Activated CD8-positive, alpha-beta T cell treated with anti-CD3 and anti-CD28 coated beads, Interleukin-2, amount 10 ng/mL, durations not matched to agents 7 days and 5 days (primary cell): ENCODE data around the gene MRPL37. TPM values are rescaled to one million over a fixed set of nuclear protein-coding genes. Genes with fewer than 3 reads are reported as not detected.
"Not testable (repeated sequence)": the region's sequence is repeated elsewhere in the genome, so short reads cannot be mapped to it uniquely, and the experiment has no call there.

Source experiments
- ATAC-seq: fragments of 150-1000 bp; cut with Tn5 transposase; one replicate; pipeline ENCODE4 v1.10.0; 2021; ENCODE audit warnings: moderate library complexity
- CTCF ChIA-PET: fragments of 350-600 bp; sonication (Branson Sonifier 250); formaldehyde crosslinking; loops from one replicate; lab custom pipeline; 2021; ENCODE audit warnings: antibody characterized with exemption; lab: Charles Lee
- POLR2A ChIA-PET: fragments of 350-600 bp; sonication (Branson Sonifier 250); formaldehyde crosslinking; loops from one replicate; lab custom pipeline; 2021; ENCODE audit warnings: antibody characterized with exemption; lab: Charles Lee
- DNase-seq: peaks from one replicate; pipeline ENCODE4 v3.0.0-alpha.2; 2020
- H3K27ac Mint-ChIP-seq: one replicate; pipeline ENCODE4 v1.8.0; 2021; ENCODE audit warnings: mild to moderate bottlenecking, mixed read lengths
- H3K27me3 Mint-ChIP-seq: one replicate; pipeline ENCODE4 v1.8.0; 2021; ENCODE audit warnings: low read depth, mixed read lengths
- H3K36me3 Mint-ChIP-seq: one replicate; pipeline ENCODE4 v1.8.0; 2021; ENCODE audit warnings: low read depth, mixed read lengths
- H3K4me1 Mint-ChIP-seq: one replicate; pipeline ENCODE4 v1.8.0; 2021; ENCODE audit warnings: low read depth, mixed read lengths
- H3K4me3 Mint-ChIP-seq: one replicate; pipeline ENCODE4 v1.8.0; 2021; ENCODE audit warnings: mild to moderate bottlenecking, mixed read lengths
- H3K9me3 Mint-ChIP-seq: one replicate; pipeline ENCODE4 v1.8.0; 2022; ENCODE audit warnings: mixed read lengths; ENCODE audit not compliant: insufficient read depth
- total RNA-seq, 2 experiments: library from RNA; stranded (reverse); gene quantifications; one replicate each; pipeline ENCODE4 v1.2.3, GENCODE V29; 2021

Gene MRPL37
- total RNA-seq, 2 experiments from 2014 or later = 115 TPM

DNA sequence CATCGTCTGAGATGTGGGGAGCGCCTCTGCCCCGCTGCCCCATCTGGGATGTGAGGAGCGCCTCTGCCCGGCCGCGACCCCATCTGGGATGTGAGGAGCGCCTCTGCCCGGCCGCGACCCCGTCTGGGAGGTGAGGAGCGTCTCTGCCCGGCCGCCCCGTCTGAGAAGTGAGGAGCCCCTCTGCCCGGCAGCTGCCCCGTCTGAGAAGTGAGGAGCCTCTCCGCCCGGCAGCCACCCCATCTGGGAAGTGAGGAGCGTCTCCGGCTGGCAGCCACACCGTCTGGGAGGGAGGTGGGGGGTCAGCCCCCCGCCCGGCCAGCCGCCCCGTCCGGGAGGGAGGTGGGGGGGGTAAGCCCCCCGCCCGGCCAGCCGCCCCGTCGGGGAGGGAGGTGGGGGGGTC is 33.2 kb downstream of the MRPL37 start:
- POLR2A ChIA-PET, H3K4me3 Mint-ChIP-seq, H3K9me3 Mint-ChIP-seq, H3K27ac Mint-ChIP-seq, H3K27me3 Mint-ChIP-seq, ATAC-seq, DNase-seq, CTCF ChIA-PET: not testable (repeated sequence)
- Mint-ChIP-seq H3K4me1 (peaks cover 34% of the 10 kb centered on the region), H3K36me3 (peaks cover 40% of the 10 kb centered on the region)

DNA sequence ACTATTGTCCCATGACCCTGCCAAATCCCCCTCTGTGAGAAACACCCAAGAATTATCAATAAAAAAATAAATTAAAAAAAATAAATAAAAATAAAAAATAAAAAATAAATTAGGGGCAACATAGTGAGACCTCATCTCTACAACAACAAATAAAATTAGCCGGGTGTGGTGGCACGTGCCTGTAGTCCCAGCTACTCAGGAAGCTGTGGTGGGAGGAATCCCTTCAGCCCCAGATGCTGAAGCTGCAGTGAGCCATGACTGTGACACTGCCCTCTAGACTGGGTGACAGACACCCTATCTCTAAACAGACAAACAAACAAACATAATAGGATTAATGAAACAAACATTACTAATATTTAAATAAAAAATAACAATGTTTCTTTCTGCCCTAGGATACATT is 34.3 kb downstream of the MRPL37 start:
- Mint-ChIP-seq H3K4me1 (peaks cover 28% of the 10 kb centered on the region), H3K36me3 (peaks cover 43% of the 10 kb centered on the region), H3K9me3 (no peaks in the 10 kb centered on the region), H3K27ac (no peak overlapping the region), H3K4me3 (no peak overlapping the region), H3K27me3 (no peaks in the 10 kb centered on the region)
- ChIA-PET POLR2A (no interaction called here), CTCF (no interaction called here)
- ATAC-seq (no peak), DNase-seq (no peak)

- Mint-ChIP-seq H3K27me3 (no peaks in the 10 kb centered on the region), H3K4me1 (peaks cover 11% of the 10 kb centered on the region), H3K36me3 (peaks cover 33% of the 10 kb centered on the region), H3K27ac (no peak overlapping the region), H3K9me3 (no peaks in the 10 kb centered on the region), H3K4me3 (no peak overlapping the region)
- no peak for DNase-seq
- ChIA-PET CTCF (no interaction called here), POLR2A (no interaction called here)
- ATAC-seq = no peak
Measured at GRCh38 chr1:54237586-54237985, 37.6 kb downstream of the MRPL37 start.

DNA sequence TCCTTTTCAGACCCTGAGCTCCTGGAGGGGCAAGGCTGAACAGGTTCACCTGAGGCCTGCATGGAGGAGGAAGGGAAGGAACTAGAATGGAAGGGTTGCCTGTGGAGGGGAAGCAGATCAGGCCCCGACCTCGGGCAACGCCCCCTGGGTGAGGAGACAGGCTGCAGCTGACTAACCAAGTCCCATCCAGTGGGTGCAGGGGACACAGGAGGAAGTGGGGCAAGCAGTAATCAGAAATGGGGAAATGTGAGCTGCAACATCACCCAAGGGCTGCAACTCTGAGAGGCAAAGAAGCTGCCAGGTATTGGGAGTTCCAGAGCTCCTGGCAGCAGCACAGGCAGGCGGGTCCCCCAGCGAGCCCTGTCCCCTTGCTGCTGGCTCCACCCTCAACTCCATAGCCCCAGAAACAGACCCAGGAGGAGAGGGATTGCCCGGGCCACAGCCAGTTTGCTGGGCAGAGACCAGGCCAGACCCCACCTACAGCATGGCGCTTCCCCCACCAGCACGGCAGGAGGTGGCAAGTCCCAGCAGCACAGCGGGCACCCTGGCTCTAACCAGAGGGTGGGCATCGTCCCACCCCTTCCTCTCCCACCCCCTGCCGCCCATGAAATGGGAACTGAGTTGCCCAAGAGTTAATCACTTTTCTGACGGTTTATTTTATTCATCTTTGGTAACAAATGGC is 38.5 kb downstream of the MRPL37 start:
- no peaks in the 10 kb centered on the region for H3K27me3 Mint-ChIP-seq
- peak overlapping the region; percentile 24 for H3K27ac Mint-ChIP-seq
- peaks cover 15% of the 10 kb centered on the region for H3K4me1 Mint-ChIP-seq
- no peak overlapping the region for H3K4me3 Mint-ChIP-seq
- ChIA-PET CTCF (no interaction called here), POLR2A (no interaction called here)
- ATAC-seq = no peak
- peaks cover 34% of the 10 kb centered on the region for H3K36me3 Mint-ChIP-seq
- no peaks in the 10 kb centered on the region for H3K9me3 Mint-ChIP-seq
- no peak for DNase-seq

DNA sequence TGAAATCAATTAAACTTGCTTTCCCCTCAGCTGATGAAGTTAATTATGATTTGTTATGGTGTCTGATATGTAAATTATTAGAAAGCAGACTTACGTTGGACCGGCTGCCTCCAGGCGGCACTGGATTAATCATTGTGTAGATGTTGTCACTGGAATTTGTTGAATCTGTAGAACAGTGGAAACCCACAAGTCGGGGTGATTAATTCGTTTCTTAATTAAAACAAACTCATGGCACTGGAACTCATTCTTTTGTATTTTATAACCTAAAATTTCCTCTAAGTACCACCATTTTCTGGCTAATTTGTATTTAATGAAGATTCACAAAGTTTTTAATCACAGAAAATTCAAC is 39.0 kb downstream of the MRPL37 start:
- ATAC-seq (no peak), DNase-seq (no peak)
- no peak overlapping the region for H3K4me3 Mint-ChIP-seq
- H3K36me3 Mint-ChIP-seq = peaks cover 36% of the 10 kb centered on the region
- no peaks in the 10 kb centered on the region for H3K27me3 Mint-ChIP-seq
- POLR2A ChIA-PET = no interaction called here
- no peak overlapping the region for H3K27ac Mint-ChIP-seq
- H3K4me1 Mint-ChIP-seq = peaks cover 15% of the 10 kb centered on the region
- H3K9me3 Mint-ChIP-seq = no peaks in the 10 kb centered on the region
- CTCF ChIA-PET = no interaction called here

GRCh38 chr1:54239631-54240031 is 39.7 kb downstream of the MRPL37 start:
- no peak for ATAC-seq
- H3K9me3 Mint-ChIP-seq = no peaks in the 10 kb centered on the region
- ChIA-PET CTCF (no interaction called here), POLR2A (interaction anchor here (0.6 kb wide), 1 partner anchor 337 kb away, joined by 3 read pairs; no protein-coding TSS in a partner anchor)
- no peak overlapping the region for H3K27ac Mint-ChIP-seq
- no peaks in the 10 kb centered on the region for H3K27me3 Mint-ChIP-seq
- H3K4me1 Mint-ChIP-seq = peaks cover 13% of the 10 kb centered on the region
- no peak for DNase-seq
- H3K4me3 Mint-ChIP-seq = no peak overlapping the region
- H3K36me3 Mint-ChIP-seq = peaks cover 37% of the 10 kb centered on the region

DNA sequence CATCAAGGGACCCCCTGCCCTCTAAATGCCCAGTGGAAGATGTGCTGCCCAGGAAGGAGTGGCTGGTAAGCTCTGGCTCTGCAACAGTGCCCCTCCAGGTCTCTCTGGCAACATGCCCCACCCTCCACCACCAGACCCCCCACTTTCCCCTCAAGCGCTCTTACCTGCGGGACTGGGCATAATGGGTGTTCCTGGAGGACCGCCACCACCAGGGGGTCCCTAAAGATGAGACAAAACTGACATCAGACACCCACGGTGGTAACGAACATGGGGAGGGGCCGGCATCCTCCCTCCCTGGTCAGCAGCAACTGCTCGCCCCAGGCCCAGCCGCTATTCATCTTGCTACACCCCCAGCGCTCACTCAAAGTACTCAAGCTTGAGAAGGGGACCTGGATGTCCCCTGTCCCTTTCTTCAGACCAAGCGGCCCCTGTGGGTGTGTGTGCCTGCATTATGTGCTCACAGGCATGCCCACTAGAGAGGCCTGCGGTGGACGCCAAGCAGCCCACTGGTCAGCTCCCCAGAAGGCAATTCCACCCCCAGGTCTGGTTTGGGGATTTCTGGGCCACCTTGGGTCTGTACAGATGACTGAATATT is 40.9 kb downstream of the MRPL37 start:
- ATAC-seq = no peak
- Mint-ChIP-seq H3K4me3 (no peak overlapping the region), H3K27me3 (no peaks in the 10 kb centered on the region), H3K36me3 (peaks cover 35% of the 10 kb centered on the region), H3K9me3 (no peaks in the 10 kb centered on the region), H3K4me1 (peaks cover 8% of the 10 kb centered on the region), H3K27ac (no peak overlapping the region)
- POLR2A ChIA-PET = no interaction called here
- CTCF ChIA-PET = no interaction called here
- no peak for DNase-seq

GRCh38 chr1:54241364-54241763 is 41.4 kb downstream of the MRPL37 start:
- Mint-ChIP-seq H3K4me3 (no peak overlapping the region), H3K27me3 (no peaks in the 10 kb centered on the region), H3K4me1 (peaks cover 8% of the 10 kb centered on the region), H3K27ac (no peak overlapping the region), H3K36me3 (peaks cover 35% of the 10 kb centered on the region), H3K9me3 (no peaks in the 10 kb centered on the region)
- no peak for DNase-seq
- ChIA-PET CTCF (interaction anchor here (1.2 kb wide), 1 partner anchor 14 kb away, joined by 3 read pairs; no protein-coding TSS in a partner anchor), POLR2A (no interaction called here)
- ATAC-seq = no peak

GRCh38 chr1:54243022-54243421 is 43.1 kb downstream of the MRPL37 start:
- ATAC-seq (no peak), DNase-seq (no peak)
- peaks cover 8% of the 10 kb centered on the region for H3K4me1 Mint-ChIP-seq
- H3K36me3 Mint-ChIP-seq = peaks cover 25% of the 10 kb centered on the region
- no peaks in the 10 kb centered on the region for H3K9me3 Mint-ChIP-seq
- no peak overlapping the region for H3K27ac Mint-ChIP-seq
- CTCF ChIA-PET = no interaction called here
- H3K27me3 Mint-ChIP-seq = no peaks in the 10 kb centered on the region
- POLR2A ChIA-PET = no interaction called here
- no peak overlapping the region for H3K4me3 Mint-ChIP-seq

- Mint-ChIP-seq H3K27me3 (no peaks in the 10 kb centered on the region), H3K9me3 (no peaks in the 10 kb centered on the region), H3K4me1 (peaks cover 7% of the 10 kb centered on the region), H3K4me3 (no peak overlapping the region), H3K27ac (peak overlapping the region; percentile 1), H3K36me3 (peaks cover 19% of the 10 kb centered on the region)
- ATAC-seq (no peak), DNase-seq (no peak)
- ChIA-PET POLR2A (no interaction called here), CTCF (no interaction called here)
Measured at GRCh38 chr1:54244655-54245054, 44.7 kb downstream of the MRPL37 start.

DNA sequence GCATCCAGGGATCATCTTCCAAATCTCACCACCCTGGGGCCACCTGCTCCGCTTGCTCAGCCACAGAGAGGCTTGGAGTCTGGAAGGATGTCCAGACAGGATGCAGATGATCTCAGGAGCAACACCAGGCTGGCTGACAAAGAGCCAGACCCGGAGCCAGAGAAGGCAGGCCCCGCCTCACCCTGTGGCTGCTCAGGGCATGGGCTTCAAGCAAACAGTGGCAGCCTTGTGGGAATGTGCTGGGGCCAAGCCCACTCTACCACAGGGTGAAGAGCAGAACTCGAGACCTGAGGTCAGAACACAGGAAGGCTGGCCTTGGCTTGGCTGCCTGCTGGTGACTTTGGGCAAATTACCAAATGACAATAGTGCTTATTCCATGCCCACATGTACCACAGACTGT is 45.5 kb downstream of the MRPL37 start:
- H3K27ac Mint-ChIP-seq = peak overlapping the region; percentile 57
- CTCF ChIA-PET = no interaction called here
- no peaks in the 10 kb centered on the region for H3K9me3 Mint-ChIP-seq
- peaks cover 24% of the 10 kb centered on the region for H3K36me3 Mint-ChIP-seq
- H3K4me1 Mint-ChIP-seq = peaks cover 13% of the 10 kb centered on the region
- no peaks in the 10 kb centered on the region for H3K27me3 Mint-ChIP-seq
- ATAC-seq (no peak), DNase-seq (no peak)
- POLR2A ChIA-PET = no interaction called here
- H3K4me3 Mint-ChIP-seq = no peak overlapping the region

- CTCF ChIA-PET = no interaction called here
- peaks cover 25% of the 10 kb centered on the region for H3K36me3 Mint-ChIP-seq
Measured at GRCh38 chr1:54246116-54246721, 46.3 kb downstream of the MRPL37 start.

More at GRCh38 chr1:54246116-54246721, 46.3 kb downstream of the MRPL37 start:
- DNase-seq = no peak
- no peak overlapping the region for H3K4me3 Mint-ChIP-seq
- no peaks in the 10 kb centered on the region for H3K9me3 Mint-ChIP-seq
- H3K27me3 Mint-ChIP-seq = no peaks in the 10 kb centered on the region
- H3K27ac Mint-ChIP-seq = peak overlapping the region; percentile 57
- ATAC-seq = no peak
- H3K4me1 Mint-ChIP-seq = peaks cover 13% of the 10 kb centered on the region
- POLR2A ChIA-PET = no interaction called here
